ENCODE results near the gene ROBO2.

- TF ChIP-seq CTCF (IDR thresholded peaks at IDR 0.05): no peak
- TF ChIP-seq POLR2A (IDR thresholded peaks at IDR 0.05): no peak
- TF ChIP-seq POLR2AphosphoS5 (IDR thresholded peaks at IDR 0.05): no peak
These were observed 51.9 kb downstream of the ROBO2 start for GRCh38 chr3:77091809-77092208.
